Pancreas (tissue), 10 donors: ENCODE measurements around the gene NFIX. TPM values are rescaled to one million over a fixed set of nuclear protein-coding genes. Genes with fewer than 3 reads are reported as not detected.

Experiments used
- ATAC-seq, 4 donors: fragments of 200-7000 bp; cut with Tn5 transposase; one replicate each; pipeline versions ENCODE4 v1.8.0 to v1.9.1; 2020; ENCODE audit warnings: mild to moderate bottlenecking in 4 of 4, moderate library complexity in 4 of 4
- DNase-seq, 6 donors: peaks; one replicate each; pipeline ENCODE4 v3.0.0-alpha.2; 2020
- FAIRE-seq: peaks from 2 replicates; lab custom pipeline; 2012; peaks lifted over from hg19 to GRCh38; lab: Jason Lieb, UNC
- H3K27ac ChIP-seq, 4 donors: fragments of 200-600 bp; sonication (generic); 1 replicate in 3 of 4; 2 replicates in 1 of 4; pipeline versions ENCODE4 v1.5.0 to v1.8.0; 2020
- H3K27me3 ChIP-seq, 4 donors: fragments of 200-600 bp; one replicate each; pipeline ENCODE4 v1.8.0; 2021
- H3K36me3 ChIP-seq, 3 donors: fragments of 200-600 bp; sonication (generic) in 1 of 3; one replicate each; pipeline versions ENCODE4 v1.5.0 to v1.8.0; 2020 to 2021
- H3K4me1 ChIP-seq, 3 donors: fragments of 200-600 bp; one replicate each; pipeline ENCODE4 v1.8.0; 2021
- H3K4me3 ChIP-seq, 4 donors: fragments of 200-600 bp; sonication (generic) in 2 of 4; one replicate each; pipeline versions ENCODE4 v1.5.0 to v1.8.0; 2020 to 2021
- H3K9me3 ChIP-seq, 4 donors: fragments of 200-600 bp; one replicate each; pipeline ENCODE4 v1.8.0; 2021
- WGBS, 2 donors: extraction: QIAGEN DNeasy Blood & Tissue Kit; methylation state at CpG; one replicate each; pipeline ENCODE4 v1.1.7; 2013; 5-methylcytosine and 5-hydroxymethylcytosine counted together
- intact Hi-C, 3 donors: fragments of 100-400 bp; cut with DNase I; formaldehyde crosslinking; loops; one replicate each; pipeline versions ENCODE4 v1.11.1 to v1.14.2; 2022
- polyA plus RNA-seq, 2 donors: library from polyadenylated mRNA; stranded (reverse); fragments of 200-250 nt; gene quantifications; one replicate each; pipeline ENCODE4 v1.2.3, GENCODE V29; 2013
- total RNA-seq, 6 donors: library from RNA; stranded (reverse); fragmentation: NEBNext Ultra II Directional in 4 of 6; extraction: Animal tissue kit (Norgen Biotek cat#: 25700) in 4 of 6; gene quantifications; one replicate each; pipeline versions ENCODE4 v1.2.1 to v1.2.4, GENCODE V29; 2021 to 2023
- TF ChIP-seq, protein P1 (sequence below), 4 donors: fragments of 200-600 bp; sonication (generic) in 3 of 4; IDR thresholded peaks; one replicate each; pipeline versions ENCODE4 v1.5.0 to v1.8.0; 2021; ENCODE audit warnings: antibody characterized with exemption in 4 of 4
- donor health status: healthy with polysubstance abuse.
- donor health status: DM: no; HTN: no; CAD: no; lungs with moderate emphysema.
- donor health status: DM: no; HTN: no; CAD: no.
- donor health status: control.
- donor health status: control.
- donor health status: Bipolar disorder and iron deficiency.
- donor health status: DM: yes; HTN: yes; CAD: no.
- donor health status: DM: no; HTN: no; CAD: no.
- donor health status: DM: no; HTN: no; CAD: no.
- donor health status: DM: yes; HTN: yes; CAD: no.

Gene NFIX
- total and polyA plus RNA-seq, 8 donors, result 8.3 to 45.1 (median 32.7) TPM

DNA sequence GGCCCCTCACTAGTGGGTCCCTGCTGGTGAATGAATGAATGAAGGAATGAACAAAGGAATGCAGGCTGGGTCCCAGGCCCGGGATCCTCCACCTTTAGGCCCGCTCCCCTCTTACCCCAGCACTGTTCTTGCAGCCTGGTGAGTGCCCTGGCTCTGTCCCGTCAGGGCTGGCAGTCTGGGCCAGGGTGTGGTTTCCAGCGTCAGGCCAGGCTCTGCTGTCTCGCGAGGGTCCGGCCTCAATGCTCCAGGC lies 107.1 kb downstream of the NFIX start:
- Histone ChIP-seq H3K4me1 (peaks cover 0 to 7% (median 0%) of the 10 kb centered on the region in 3 donors), H3K9me3 (no peaks in the 10 kb centered on the region), H3K36me3 (no peaks in the 10 kb centered on the region), H3K4me3 (peak overlapping the region; percentile 3 to 37 (median 15)), H3K27ac (peak overlapping the region in 3 of 4 donors; percentile 29 to 65 (median 63)), H3K27me3 (no peaks in the 10 kb centered on the region)
- FAIRE-seq (no peak), ATAC-seq (peak in 1 of 4 donors; percentile 5), DNase-seq (no peak)
- 20 to 21% methylated on average over 7 of the region's 7 CpGs for whole genome bisulfite sequencing, 2 donors
- intact Hi-C loops, result loop anchor here in 1 of 3 donors (10.0 kb wide), 1 partner anchor 132 kb away; no protein-coding TSS in a partner anchor
- TF ChIP-seq, protein P1, sequence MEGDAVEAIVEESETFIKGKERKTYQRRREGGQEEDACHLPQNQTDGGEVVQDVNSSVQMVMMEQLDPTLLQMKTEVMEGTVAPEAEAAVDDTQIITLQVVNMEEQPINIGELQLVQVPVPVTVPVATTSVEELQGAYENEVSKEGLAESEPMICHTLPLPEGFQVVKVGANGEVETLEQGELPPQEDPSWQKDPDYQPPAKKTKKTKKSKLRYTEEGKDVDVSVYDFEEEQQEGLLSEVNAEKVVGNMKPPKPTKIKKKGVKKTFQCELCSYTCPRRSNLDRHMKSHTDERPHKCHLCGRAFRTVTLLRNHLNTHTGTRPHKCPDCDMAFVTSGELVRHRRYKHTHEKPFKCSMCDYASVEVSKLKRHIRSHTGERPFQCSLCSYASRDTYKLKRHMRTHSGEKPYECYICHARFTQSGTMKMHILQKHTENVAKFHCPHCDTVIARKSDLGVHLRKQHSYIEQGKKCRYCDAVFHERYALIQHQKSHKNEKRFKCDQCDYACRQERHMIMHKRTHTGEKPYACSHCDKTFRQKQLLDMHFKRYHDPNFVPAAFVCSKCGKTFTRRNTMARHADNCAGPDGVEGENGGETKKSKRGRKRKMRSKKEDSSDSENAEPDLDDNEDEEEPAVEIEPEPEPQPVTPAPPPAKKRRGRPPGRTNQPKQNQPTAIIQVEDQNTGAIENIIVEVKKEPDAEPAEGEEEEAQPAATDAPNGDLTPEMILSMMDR (IDR thresholded peaks at IDR 0.05), result no peak

DNA sequence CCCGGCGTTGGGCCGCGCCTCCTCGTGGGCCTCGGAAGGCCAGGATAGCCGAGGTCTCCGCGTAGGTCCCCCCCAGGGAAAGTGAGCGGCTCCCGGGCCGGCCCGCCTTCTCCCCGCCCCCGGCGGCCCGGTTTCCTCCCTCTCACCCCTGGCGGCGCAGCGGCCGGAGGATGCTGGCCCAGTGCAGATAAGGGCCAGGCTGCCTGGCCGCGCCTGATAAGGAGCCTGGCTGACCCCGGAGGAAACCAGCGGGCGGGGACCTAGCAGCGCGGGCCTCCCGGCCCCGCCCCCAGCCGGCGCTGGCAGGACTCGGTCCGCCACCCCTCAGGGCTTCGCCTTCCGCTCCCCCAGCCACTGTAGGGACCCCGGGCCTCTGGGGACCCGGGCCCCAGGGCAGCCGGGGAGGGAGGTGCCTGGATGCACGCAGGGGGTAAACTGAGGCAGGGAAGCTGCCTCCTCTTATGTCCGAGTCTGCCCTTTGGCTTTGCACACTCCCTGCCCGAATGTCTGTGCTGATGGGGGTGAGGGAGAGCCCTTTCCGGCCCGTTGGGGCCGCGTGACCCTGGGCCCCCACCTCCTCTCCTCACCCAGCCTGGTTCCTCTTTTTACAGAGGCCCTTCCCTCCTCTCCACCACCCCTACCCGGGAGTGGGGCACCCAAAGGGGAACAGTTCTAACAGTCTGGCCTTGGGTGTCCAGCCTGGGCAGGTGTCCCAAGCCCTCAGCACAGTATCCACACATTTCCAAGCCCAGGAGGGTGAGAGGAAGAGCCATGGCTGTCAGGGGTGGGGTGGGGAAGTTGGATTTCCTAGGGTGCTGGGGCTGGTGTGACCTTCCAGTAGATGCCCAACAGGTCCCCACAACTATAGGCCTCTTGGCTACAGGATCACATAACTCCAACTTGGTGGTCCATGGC lies 107.6 kb downstream of the NFIX start, which contains the start of gene LYL1:
TSS of gene LYL1 (minus strand) at position 193 of the 915 bp plus-strand sequence. CDS start 1,687 bp downstream, outside the sequence.
- Histone ChIP-seq H3K27ac (peak within 1 kb of the TSS in 3 of 4 donors; percentile 29 to 65 (median 63)), H3K27me3 (no peaks in the 10 kb centered on the region), H3K4me1 (peaks cover 0 to 7% (median 0%) of the 10 kb centered on the region in 3 donors), H3K9me3 (no peaks in the 10 kb centered on the region), H3K36me3 (no peaks in the 10 kb centered on the region), H3K4me3 (peak within 1 kb of the TSS; percentile 3 to 37 (median 15))
- intact Hi-C loops, result loop anchor here in 1 of 3 donors (10.0 kb wide), 1 partner anchor 132 kb away; no protein-coding TSS in a partner anchor
- no peak for FAIRE-seq
- ATAC-seq, result peak; percentile 33 to 64 (median 57)
- 7 to 9% methylated on average over 36 to 47 of the region's 47 CpGs for WGBS, 2 donors
- TF ChIP-seq, protein P1 (IDR thresholded peaks at IDR 0.05), result no peak
- peak in 3 of 6 donors; percentile 65 to 81 (median 77) for DNase-seq

DNA sequence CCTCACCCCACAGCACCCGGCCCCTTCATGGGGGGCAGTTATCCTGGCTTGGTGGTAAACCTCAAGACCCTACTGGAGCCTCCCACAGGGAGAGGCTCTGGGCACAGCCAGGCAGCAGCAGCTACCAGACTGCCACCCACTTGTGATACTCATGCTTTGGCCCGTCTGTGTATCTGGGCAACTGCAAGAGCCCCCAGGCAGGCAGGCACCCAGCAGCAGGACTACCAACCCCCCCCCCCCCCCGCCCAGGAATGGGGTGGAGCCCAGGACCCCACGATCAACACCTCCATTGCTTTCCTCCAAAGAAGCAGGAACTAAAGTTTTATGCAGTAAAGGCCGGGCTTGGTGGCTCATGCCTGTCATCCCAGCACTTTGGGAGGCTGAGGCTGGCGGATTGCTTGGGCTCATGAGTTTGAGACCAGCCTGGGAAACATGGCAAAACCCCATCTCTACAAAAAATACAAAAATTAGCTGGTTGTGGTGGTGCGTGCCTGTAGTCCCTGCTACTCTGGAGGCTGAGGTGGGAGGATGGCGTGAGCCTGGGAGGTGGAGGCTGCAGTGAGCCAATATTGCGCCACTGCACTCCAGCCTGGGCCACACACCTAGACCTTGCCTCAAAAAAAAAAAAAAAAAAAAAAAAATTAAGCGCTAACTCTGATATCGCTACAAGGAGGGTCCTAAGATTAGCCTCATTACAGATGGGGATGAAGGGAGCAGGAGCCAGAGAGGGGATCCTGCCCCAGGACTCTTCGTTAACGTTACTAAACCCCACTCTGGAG lies 108.5 kb downstream of the NFIX start:
- peaks cover 0 to 7% (median 0%) of the 10 kb centered on the region in 3 donors for H3K4me1 ChIP-seq
- no peak for FAIRE-seq
- H3K27me3 ChIP-seq, result no peaks in the 10 kb centered on the region
- no peak for ATAC-seq
- no peaks in the 10 kb centered on the region for H3K36me3 ChIP-seq
- WGBS, 2 donors, result 77 to 83% methylated on average over 11 to 13 of the region's 13 CpGs
- H3K4me3 ChIP-seq, result no peak overlapping the region
- TF ChIP-seq, protein P1 (IDR thresholded peaks at IDR 0.05), result no peak
- DNase-seq, result no peak
- no peaks in the 10 kb centered on the region for H3K9me3 ChIP-seq
- peak overlapping the region in 2 of 4 donors; percentile 54 to 63 for H3K27ac ChIP-seq
- intact Hi-C loops, result loop anchor here in 1 of 3 donors (10.0 kb wide), 1 partner anchor 131 kb away; no protein-coding TSS in a partner anchor

DNA sequence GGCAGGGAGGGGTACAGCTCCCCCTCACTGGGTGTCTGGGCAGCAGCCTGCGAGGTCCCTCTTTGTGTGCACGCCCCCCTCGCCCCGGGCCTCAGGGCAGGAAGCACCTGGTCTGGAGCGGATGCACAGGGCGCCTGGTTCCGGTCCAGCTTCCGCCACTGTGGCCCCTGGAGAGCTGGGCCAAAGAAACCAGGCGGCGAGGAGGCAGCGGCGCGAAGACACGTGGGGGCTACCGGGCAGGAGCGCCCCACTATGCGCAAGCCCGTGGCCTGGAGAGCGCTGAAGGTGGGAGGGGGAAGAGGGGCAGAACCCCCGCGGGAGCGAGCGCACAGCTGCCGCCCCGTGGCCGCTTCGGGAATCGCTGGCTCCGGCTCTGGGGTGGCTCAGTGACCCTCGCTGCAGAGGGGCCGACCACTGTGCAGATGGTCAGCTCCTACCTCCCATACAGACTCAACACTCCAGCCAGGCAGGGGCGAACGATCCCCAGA lies 109.1 kb downstream of the NFIX start:
- peaks cover 0 to 7% (median 0%) of the 10 kb centered on the region in 3 donors for H3K4me1 ChIP-seq
- peak overlapping the region in 2 of 4 donors; percentile 8 to 54 for H3K27ac ChIP-seq
- no peaks in the 10 kb centered on the region for H3K27me3 ChIP-seq
- peak in 2 of 6 donors; percentile 47 to 71 for DNase-seq
- no peaks in the 10 kb centered on the region for H3K36me3 ChIP-seq
- peak overlapping the region in 1 of 4 donors; percentile 11 for H3K4me3 ChIP-seq
- intact Hi-C loops, result loop anchor here in 1 of 3 donors (10.0 kb wide), 1 partner anchor 130 kb away; no protein-coding TSS in a partner anchor
- WGBS, 2 donors, result 46 to 54% methylated on average over 29 to 33 of the region's 33 CpGs
- ATAC-seq, result peak in 3 of 4 donors; percentile 13 to 39 (median 13)
- TF ChIP-seq, protein P1 (IDR thresholded peaks at IDR 0.05), result peak in 3 of 4 donors; percentile 24 to 47 (median 24)
- no peaks in the 10 kb centered on the region for H3K9me3 ChIP-seq
- FAIRE-seq, result no peak
